Activated CD4-positive, CD25-positive, alpha-beta regulatory T cell (primary cell): ENCODE data around the gene PPM1H.
"Not testable (repeated sequence)": the region's sequence is repeated elsewhere in the genome, so short reads cannot be mapped to it uniquely, and the experiment has no call there.

Source experiments
- DNase-seq, 4 experiments: peaks; one replicate each; lab custom pipeline; 2025; lab: John Stamatoyannopoulos, UW

Gene PPM1H

GRCh38 chr12:62834971-62835547 lies 99.9 kb downstream of the PPM1H start:
- DNase-seq: no peak

GRCh38 chr12:62834406-62834805 lies 100.5 kb downstream of the PPM1H start:
- DNase-seq: no peak

- no peak for DNase-seq
Measured at GRCh38 chr12:62833634-62834033, 101.3 kb downstream of the PPM1H start.

GRCh38 chr12:62832558-62832957 lies 102.4 kb downstream of the PPM1H start:
- no peak for DNase-seq

- DNase-seq: no peak
Measured at GRCh38 chr12:62832027-62832426, 102.9 kb downstream of the PPM1H start.

- DNase-seq: no peak
Measured at GRCh38 chr12:62827855-62828254, 107.1 kb downstream of the PPM1H start.

GRCh38 chr12:62827042-62827441 lies 107.9 kb downstream of the PPM1H start:
- no peak for DNase-seq

- no peak for DNase-seq
Measured at GRCh38 chr12:62817556-62818271, 117.2 kb downstream of the PPM1H start.

GRCh38 chr12:62814243-62814642 lies 120.7 kb downstream of the PPM1H start:
- no peak for DNase-seq

GRCh38 chr12:62813031-62813829 lies 121.7 kb downstream of the PPM1H start:
- DNase-seq: no peak

GRCh38 chr12:62811481-62811880 lies 123.5 kb downstream of the PPM1H start:
- not testable (repeated sequence) for DNase-seq

- no peak for DNase-seq
Measured at GRCh38 chr12:62808166-62808879, 126.6 kb downstream of the PPM1H start.

GRCh38 chr12:62806893-62807292 lies 128.1 kb downstream of the PPM1H start:
- no peak for DNase-seq

- no peak for DNase-seq
Measured at GRCh38 chr12:62806244-62806836, 128.6 kb downstream of the PPM1H start.

GRCh38 chr12:62805517-62805916 lies 129.4 kb downstream of the PPM1H start:
- no peak for DNase-seq

- DNase-seq: no peak
Measured at GRCh38 chr12:62803756-62804155, 131.2 kb downstream of the PPM1H start.

GRCh38 chr12:62802984-62803383 lies 132.0 kb downstream of the PPM1H start:
- DNase-seq: no peak

- no peak for DNase-seq
Measured at GRCh38 chr12:62802321-62802720, 132.6 kb downstream of the PPM1H start.

GRCh38 chr12:62801796-62802195 lies 133.2 kb downstream of the PPM1H start:
- DNase-seq: no peak

GRCh38 chr12:62800707-62801400 lies 134.1 kb downstream of the PPM1H start:
- DNase-seq: no peak

GRCh38 chr12:62799766-62800406 lies 135.1 kb downstream of the PPM1H start:
- no peak for DNase-seq
